HepG2 (cell line): Measurements from ENCODE around the gene CUL7. TPM values are rescaled to one million over a fixed set of nuclear protein-coding genes. Genes with fewer than 3 reads are reported as not detected.
A peak's percentile ranks its signal among the peaks of the same experiment; 100 is the strongest.

Source experiments
- CSRNP2 ChIP-seq: sonication (generic); formaldehyde crosslinking; conservative IDR thresholded peaks from 2 replicates; pipeline ENCODE4 v1.8.0; 2022; ENCODE audit warnings: low read depth, missing genetic modification reagents
- HMGXB3 ChIP-seq: sonication (generic); formaldehyde crosslinking; IDR thresholded peaks from 2 replicates; pipeline ENCODE4 v1.4.0; 2020; ENCODE audit warnings: missing genetic modification reagents, borderline replicate concordance
- HOXD1 ChIP-seq: sonication (generic); formaldehyde crosslinking; IDR thresholded peaks from 2 replicates; pipeline ENCODE4 v1.5.0; 2020; ENCODE audit warnings: missing genetic modification reagents
- KMT2B ChIP-seq: IDR thresholded peaks from 2 replicates; pipeline ENCODE4 v1.6.1; 2016; ENCODE audit warnings: missing genetic modification reagents, missing compliant biosample characterization
- TCF7 ChIP-seq: sonication (generic); IDR thresholded peaks from 2 replicates; pipeline ENCODE4 v1.6.1; 2016; ENCODE audit warnings: antibody characterized with exemption, low read depth
- TFDP1 ChIP-seq: IDR thresholded peaks from 2 replicates; pipeline ENCODE4 v1.6.1; 2016; ENCODE audit warnings: missing compliant biosample characterization, missing genetic modification reagents, borderline replicate concordance
- THAP9 ChIP-seq: sonication (generic); formaldehyde crosslinking; IDR thresholded peaks from 2 replicates; pipeline ENCODE4; 2020; ENCODE audit warnings: missing genetic modification reagents, mild to moderate bottlenecking, borderline replicate concordance
- TP53 ChIP-seq: sonication (generic); formaldehyde crosslinking; conservative IDR thresholded peaks from 2 replicates; pipeline ENCODE4 v1.4.0; 2020; ENCODE audit warnings: missing genetic modification reagents
- ZBTB43 ChIP-seq: sonication (generic); formaldehyde crosslinking; conservative IDR thresholded peaks from 2 replicates; pipeline ENCODE4 v1.4.0; 2020; ENCODE audit warnings: missing genetic modification reagents
- ZNF280D ChIP-seq: sonication (generic); formaldehyde crosslinking; IDR thresholded peaks from 2 replicates; pipeline ENCODE4 v1.5.1; 2020; ENCODE audit warnings: mild to moderate bottlenecking, missing genetic modification reagents
- ZNF354B ChIP-seq: sonication (generic); formaldehyde crosslinking; IDR thresholded peaks from 2 replicates; pipeline ENCODE4 v1.8.0; 2022; ENCODE audit warnings: mild to moderate bottlenecking, missing genetic modification reagents
- ZNF550 ChIP-seq: sonication (generic); formaldehyde crosslinking; IDR thresholded peaks from 2 replicates; pipeline ENCODE4 v1.4.0; 2020; ENCODE audit warnings: mild to moderate bottlenecking, missing genetic modification reagents, borderline replicate concordance
- ZNF619 ChIP-seq: sonication (generic); formaldehyde crosslinking; IDR thresholded peaks from 2 replicates; pipeline ENCODE4 v1.4.0; 2020; ENCODE audit warnings: mild to moderate bottlenecking, missing genetic modification reagents
- polyA plus RNA-seq, 8 experiments: library from polyadenylated mRNA; depleted of rRNA in 3 of 8; stranded (reverse) in 7 of 8; unstranded in 1 of 8; fragments of >200 nt; fragmentation: Illumina TruSeq in 4 of 8; extraction: Trizol in 4 of 8; gene quantifications; 2 replicates each; pipeline versions ENCODE4 v1.2.1 to v1.2.3, GENCODE V29; 2011 to 2016; ENCODE audit warnings: low read depth in 4 of 8, missing spikeins in 1 of 8, mixed read lengths in 1 of 8; ENCODE audit not compliant: insufficient read depth in 1 of 8
- total RNA-seq, 5 experiments: library from RNA; depleted of rRNA; stranded (reverse); fragments of >200 nt; fragmentation: Illumina TruSeq; extraction: Trizol; gene quantifications; 2 replicates each; pipeline ENCODE4 v1.2.3, GENCODE V29; 2016; ENCODE audit warnings: low read depth in 1 of 5

The CUL7 gene
- total and polyA plus RNA-seq, 2 of the 13 experiments (the other 11 are each of a cell fraction or from before 2014, with no cell fraction given), result 32.0 to 60.7 TPM

GRCh38 chr6:43021270-43022047 is 32.2 kb downstream of the CUL7 start, which contains the start of gene RRP36 (continued):
- TF ChIP-seq THAP9 (CRISPR knock-in tag), result no peak; the same call in 1 of the 2 replicates
- TF ChIP-seq HOXD1, result peak; percentile 87; the same call in 1 of the 2 replicates
- peak; percentile 81 for TF ChIP-seq KMT2B (CRISPR knock-in tag)
- peak; percentile 73; the same call in 1 of the 2 replicates for TF ChIP-seq TFDP1 (CRISPR knock-in tag)
- TF ChIP-seq ZNF619 (CRISPR knock-in tag), result no peak
- peak; percentile 64; the same call in 1 of the 2 replicates for TF ChIP-seq TP53 (CRISPR knock-in tag)
- no peak for TF ChIP-seq ZNF550 (CRISPR knock-in tag)
- TF ChIP-seq ZBTB43 (CRISPR knock-in tag), result 0 out of 2 replicates have a peak, but pooled peaks have one; percentile 10
- no peak for TF ChIP-seq ZNF280D (CRISPR knock-in tag)
- TF ChIP-seq TCF7, result no peak
- no peak for TF ChIP-seq ZNF354B
- TF ChIP-seq HMGXB3, result no peak
- TF ChIP-seq CSRNP2 (CRISPR knock-in tag), result no peak
